ENCODE results near the gene PEX19.

GRCh38 chr1:160284220-160284781, 632 bp downstream of the PEX19 start:
- TF ChIP-seq CTCF (IDR thresholded peaks at IDR 0.05; ENCODE audit: insufficient read depth, low read length) (no peak), GABPA (IDR thresholded peaks at IDR 0.05; ENCODE audit: low read depth) (no peak)

All from HL-60 (cell line).